Measurements from ENCODE around the gene SGTB.

DNA sequence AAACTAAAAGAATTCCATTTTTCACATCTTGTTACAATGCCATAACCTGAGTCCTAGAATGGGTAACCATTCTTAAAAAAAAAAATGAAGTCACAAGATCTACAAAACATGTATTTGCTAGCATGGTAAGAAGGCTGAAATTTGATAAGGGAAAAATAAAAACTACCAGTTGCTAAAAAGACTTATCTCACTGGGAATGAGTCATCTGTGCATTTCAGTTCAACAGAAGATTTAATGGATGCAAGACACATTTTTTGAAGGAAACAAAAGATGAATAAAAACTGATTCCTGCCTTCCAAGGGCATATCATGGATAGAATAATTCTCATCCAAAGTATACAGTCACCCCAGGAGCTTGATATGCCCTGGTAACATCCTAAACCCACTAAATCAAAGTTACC is 47.2 kb downstream of the SGTB start:
- TF ChIP-seq, protein P1, sequence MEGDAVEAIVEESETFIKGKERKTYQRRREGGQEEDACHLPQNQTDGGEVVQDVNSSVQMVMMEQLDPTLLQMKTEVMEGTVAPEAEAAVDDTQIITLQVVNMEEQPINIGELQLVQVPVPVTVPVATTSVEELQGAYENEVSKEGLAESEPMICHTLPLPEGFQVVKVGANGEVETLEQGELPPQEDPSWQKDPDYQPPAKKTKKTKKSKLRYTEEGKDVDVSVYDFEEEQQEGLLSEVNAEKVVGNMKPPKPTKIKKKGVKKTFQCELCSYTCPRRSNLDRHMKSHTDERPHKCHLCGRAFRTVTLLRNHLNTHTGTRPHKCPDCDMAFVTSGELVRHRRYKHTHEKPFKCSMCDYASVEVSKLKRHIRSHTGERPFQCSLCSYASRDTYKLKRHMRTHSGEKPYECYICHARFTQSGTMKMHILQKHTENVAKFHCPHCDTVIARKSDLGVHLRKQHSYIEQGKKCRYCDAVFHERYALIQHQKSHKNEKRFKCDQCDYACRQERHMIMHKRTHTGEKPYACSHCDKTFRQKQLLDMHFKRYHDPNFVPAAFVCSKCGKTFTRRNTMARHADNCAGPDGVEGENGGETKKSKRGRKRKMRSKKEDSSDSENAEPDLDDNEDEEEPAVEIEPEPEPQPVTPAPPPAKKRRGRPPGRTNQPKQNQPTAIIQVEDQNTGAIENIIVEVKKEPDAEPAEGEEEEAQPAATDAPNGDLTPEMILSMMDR (IDR thresholded peaks at IDR 0.05) = no peak
- TF ChIP-seq POLR2A (IDR thresholded peaks at IDR 0.05) = no peak

All from body of pancreas (tissue), 4 donors.